OCI-LY7 (cell line): ENCODE measurements around the gene MRPS2. TPM values are rescaled to one million over a fixed set of nuclear protein-coding genes. Genes with fewer than 3 reads are reported as not detected.

Experiments
- BruUV-seq: library from RNA; stranded (reverse); fragments of 400-500 nt; replicated peaks from 2 replicates; lab custom pipeline; 2021; lab: Mats Ljungman, UMichigan
- CTCF ChIA-PET: fragments of 300-600 bp; sonication (Branson Sonifier 250); formaldehyde crosslinking; loops from one replicate; lab custom pipeline; 2022; ENCODE audit warnings: antibody characterized with exemption; ENCODE audit not compliant: unreplicated experiment; lab: Charles Lee
- POLR2A ChIA-PET: fragments of 300-600 bp; sonication (Branson Sonifier 250); formaldehyde crosslinking; loops from one replicate; lab custom pipeline; 2022; ENCODE audit warnings: antibody characterized with exemption; lab: Charles Lee
- DNase-seq: peaks from one replicate; pipeline ENCODE4 v3.0.0-alpha.2; 2015; ENCODE audit warnings: low spot score
- H2AFZ ChIP-seq: fragments of 200-600 bp; sonication (generic), shearing (Covaris generic); 2 replicates; pipeline ENCODE4 v1.6.1; 2014; ENCODE audit warnings: mild to moderate bottlenecking, antibody characterized with exemption, low read length, moderate library complexity
- H3K27ac ChIP-seq: fragments of 200-600 bp; sonication (generic); 2 replicates; pipeline ENCODE4 v1.5.1; 2014; ENCODE audit warnings: mixed run types, low read depth, mild to moderate bottlenecking, moderate library complexity, low read length, inconsistent platforms; ENCODE audit not compliant: poor library complexity, severe bottlenecking
- H3K36me3 ChIP-seq: fragments of 200-600 bp; sonication (generic); 2 replicates; pipeline ENCODE4 v1.6.1; 2014; ENCODE audit warnings: mild to moderate bottlenecking, antibody characterized with exemption, low read length, moderate library complexity, mixed read lengths; ENCODE audit not compliant: insufficient read depth
- H3K4me1 ChIP-seq: fragments of 200-600 bp; sonication (generic); 2 replicates; pipeline ENCODE4 v1.5.1; 2014; ENCODE audit warnings: mild to moderate bottlenecking, low read length; ENCODE audit not compliant: insufficient read depth, poor library complexity, severe bottlenecking
- H3K4me2 ChIP-seq: fragments of 200-600 bp; sonication (generic); 2 replicates; pipeline ENCODE4 v1.6.1; 2014; ENCODE audit warnings: mild to moderate bottlenecking, low read length
- H3K4me3 ChIP-seq: fragments of 200-600 bp; sonication (generic); 2 replicates; pipeline ENCODE4 v1.5.1; 2014; ENCODE audit warnings: mild to moderate bottlenecking, low read depth, low read length; ENCODE audit not compliant: poor library complexity, severe bottlenecking
- H3K79me2 ChIP-seq: fragments of 200-600 bp; sonication (generic); 2 replicates; pipeline ENCODE4 v1.6.1; 2016; ENCODE audit warnings: low read depth, mild to moderate bottlenecking, low read length, moderate library complexity, mixed read lengths; ENCODE audit not compliant: insufficient read depth
- H3K9me2 ChIP-seq: fragments of 200-600 bp; sonication (generic); 2 replicates; pipeline ENCODE4 v1.6.1; 2016; ENCODE audit warnings: mild to moderate bottlenecking, low read length, mixed read lengths; ENCODE audit not compliant: insufficient read depth
- H3K9me3 ChIP-seq: fragments of 200-600 bp; sonication (generic); 2 replicates; pipeline ENCODE4 v1.6.1; 2014; ENCODE audit warnings: mild to moderate bottlenecking, mixed run types, low read length, mixed read lengths
- H4K20me1 ChIP-seq: fragments of 200-600 bp; sonication (generic); 2 replicates; pipeline ENCODE4 v1.6.1; 2014; ENCODE audit warnings: mild to moderate bottlenecking, antibody characterized with exemption, low read length, moderate library complexity, mixed read lengths; ENCODE audit not compliant: insufficient read depth
- EZH2phosphoT487 ChIP-seq: fragments of 200-600 bp; sonication (generic); IDR thresholded peaks from 2 replicates; pipeline ENCODE4 v1.6.1; 2018; ENCODE audit warnings: low read depth, borderline replicate concordance, mild to moderate bottlenecking, mixed run types, antibody characterized with exemption, low read length, moderate library complexity, mixed read lengths
- intact Hi-C: fragments of 100-400 bp; cut with micrococcal nuclease; formaldehyde crosslinking; loops from one replicate; pipeline ENCODE4 v1.10.0; 2022; ENCODE audit not compliant: unreplicated experiment
- total RNA-seq, 2 experiments: library from RNA; depleted of rRNA in 1 of 2; stranded (reverse); fragments of >200 nt in 1 of 2; shearing (Covaris generic) in 1 of 2; gene quantifications; 2 replicates each; pipeline ENCODE4 v1.2.3, GENCODE V29; 2014 to 2022
- TF ChIP-seq, protein P1 (sequence below): fragments of 200-600 bp; sonication (generic); conservative IDR thresholded peaks from 2 replicates; pipeline ENCODE4 v1.5.1; 2014; ENCODE audit warnings: mild to moderate bottlenecking, antibody characterized with exemption, low read length, moderate library complexity, mixed read lengths

Gene MRPS2
- total RNA-seq, 2 experiments from 2014 or later, result 42.7 to 55.7 TPM

DNA sequence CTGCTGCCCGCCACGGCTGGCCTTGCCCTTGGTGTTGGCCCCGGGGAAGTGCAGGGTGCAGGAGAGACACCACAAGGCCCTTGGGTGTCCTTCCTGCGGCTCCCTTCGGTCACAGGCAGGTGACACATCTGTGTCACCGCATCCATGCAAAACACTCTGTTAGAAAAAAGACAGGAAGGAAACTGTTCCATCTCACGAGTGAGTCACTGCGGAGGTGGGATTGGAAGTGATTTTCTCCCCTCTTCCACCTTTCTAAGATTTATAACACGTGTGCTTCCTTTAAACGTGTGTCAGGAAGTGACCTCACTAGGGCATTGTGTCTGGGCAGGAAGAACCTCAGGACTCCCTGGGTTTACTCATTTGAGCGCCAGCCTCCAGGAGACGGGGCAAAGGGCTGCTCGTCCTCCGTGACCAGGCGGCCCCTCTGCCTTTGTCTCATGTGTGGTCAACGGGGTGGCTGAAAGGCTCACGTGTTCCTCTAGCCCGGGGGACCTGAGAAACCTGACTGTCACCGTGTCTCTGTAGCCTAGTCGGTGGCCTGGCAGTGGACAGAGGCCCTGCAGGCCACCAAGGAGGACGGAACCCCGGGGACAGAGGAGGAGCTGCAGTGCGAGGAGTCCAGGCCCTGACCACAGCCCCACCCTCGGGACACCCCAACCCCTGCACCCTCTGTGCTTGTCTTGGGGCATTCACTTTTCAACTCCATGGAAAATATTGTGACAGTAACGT is 15.8 kb downstream of the MRPS2 start:
- no peaks in the 10 kb centered on the region for H3K9me3 ChIP-seq
- ChIA-PET POLR2A (no interaction called here), CTCF (no interaction called here)
- intact Hi-C loops, result no loop called here
- no peak for TF ChIP-seq EZH2phosphoT487
- TF ChIP-seq, protein P1, sequence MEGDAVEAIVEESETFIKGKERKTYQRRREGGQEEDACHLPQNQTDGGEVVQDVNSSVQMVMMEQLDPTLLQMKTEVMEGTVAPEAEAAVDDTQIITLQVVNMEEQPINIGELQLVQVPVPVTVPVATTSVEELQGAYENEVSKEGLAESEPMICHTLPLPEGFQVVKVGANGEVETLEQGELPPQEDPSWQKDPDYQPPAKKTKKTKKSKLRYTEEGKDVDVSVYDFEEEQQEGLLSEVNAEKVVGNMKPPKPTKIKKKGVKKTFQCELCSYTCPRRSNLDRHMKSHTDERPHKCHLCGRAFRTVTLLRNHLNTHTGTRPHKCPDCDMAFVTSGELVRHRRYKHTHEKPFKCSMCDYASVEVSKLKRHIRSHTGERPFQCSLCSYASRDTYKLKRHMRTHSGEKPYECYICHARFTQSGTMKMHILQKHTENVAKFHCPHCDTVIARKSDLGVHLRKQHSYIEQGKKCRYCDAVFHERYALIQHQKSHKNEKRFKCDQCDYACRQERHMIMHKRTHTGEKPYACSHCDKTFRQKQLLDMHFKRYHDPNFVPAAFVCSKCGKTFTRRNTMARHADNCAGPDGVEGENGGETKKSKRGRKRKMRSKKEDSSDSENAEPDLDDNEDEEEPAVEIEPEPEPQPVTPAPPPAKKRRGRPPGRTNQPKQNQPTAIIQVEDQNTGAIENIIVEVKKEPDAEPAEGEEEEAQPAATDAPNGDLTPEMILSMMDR, result no peak
- no peaks in the 10 kb centered on the region for H4K20me1 ChIP-seq
- H3K9me2 ChIP-seq, result no peaks in the 10 kb centered on the region
- no peaks in the 10 kb centered on the region for H3K4me1 ChIP-seq
- no peak overlapping the region for H3K4me3 ChIP-seq
- H3K27ac ChIP-seq, result no peak overlapping the region
- no peaks in the 10 kb centered on the region for H3K79me2 ChIP-seq
- no peak overlapping the region for H3K4me2 ChIP-seq
- H3K36me3 ChIP-seq, result no peaks in the 10 kb centered on the region
- no TSS peak for BruUV-seq
- no peak for DNase-seq
- H2AFZ ChIP-seq, result no peak overlapping the region

DNA sequence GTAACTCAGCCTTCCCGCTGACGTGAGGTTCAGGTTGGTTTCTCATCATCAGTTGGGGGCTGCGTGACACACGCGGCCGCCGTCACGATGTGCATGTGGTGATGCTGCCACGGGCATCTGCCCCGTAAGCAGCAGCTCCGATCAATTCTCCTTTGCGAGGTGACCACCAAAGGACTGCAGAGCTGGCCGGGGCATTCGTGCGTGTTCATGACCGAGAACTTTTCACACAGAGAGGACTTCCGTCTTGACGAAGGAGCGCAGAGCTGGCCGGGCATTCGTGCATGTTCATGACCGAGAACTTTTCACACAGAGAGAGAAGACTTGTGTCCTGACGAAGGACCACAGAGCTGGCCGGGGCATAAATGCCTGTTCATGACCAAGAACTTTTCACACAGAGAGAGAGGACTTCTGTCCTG is 16.9 kb downstream of the MRPS2 start:
- H4K20me1 ChIP-seq, result no peaks in the 10 kb centered on the region
- no peak overlapping the region for H2AFZ ChIP-seq
- no peaks in the 10 kb centered on the region for H3K36me3 ChIP-seq
- intact Hi-C loops, result no loop called here
- ChIA-PET POLR2A (no interaction called here), CTCF (no interaction called here)
- no peak overlapping the region for H3K4me2 ChIP-seq
- H3K79me2 ChIP-seq, result no peaks in the 10 kb centered on the region
- no peak overlapping the region for H3K4me3 ChIP-seq
- H3K9me3 ChIP-seq, result no peaks in the 10 kb centered on the region
- H3K27ac ChIP-seq, result no peak overlapping the region
- no peaks in the 10 kb centered on the region for H3K9me2 ChIP-seq
- no peak for DNase-seq
- no peak for TF ChIP-seq EZH2phosphoT487
- TF ChIP-seq, protein P1, result no peak
- H3K4me1 ChIP-seq, result no peaks in the 10 kb centered on the region
- BruUV-seq, result no TSS peak
